ENCODE measurements around the gene NET1. TPM values are rescaled to one million over a fixed set of nuclear protein-coding genes. Genes with fewer than 3 reads are reported as not detected.
"Not testable (repeated sequence)": the region's sequence is repeated elsewhere in the genome, so short reads cannot be mapped to it uniquely, and the experiment has no call there.

The NET1 gene
- total and polyA plus RNA-seq, 11 donors: 5.6 to 29.5 (median 14.7) TPM

DNA sequence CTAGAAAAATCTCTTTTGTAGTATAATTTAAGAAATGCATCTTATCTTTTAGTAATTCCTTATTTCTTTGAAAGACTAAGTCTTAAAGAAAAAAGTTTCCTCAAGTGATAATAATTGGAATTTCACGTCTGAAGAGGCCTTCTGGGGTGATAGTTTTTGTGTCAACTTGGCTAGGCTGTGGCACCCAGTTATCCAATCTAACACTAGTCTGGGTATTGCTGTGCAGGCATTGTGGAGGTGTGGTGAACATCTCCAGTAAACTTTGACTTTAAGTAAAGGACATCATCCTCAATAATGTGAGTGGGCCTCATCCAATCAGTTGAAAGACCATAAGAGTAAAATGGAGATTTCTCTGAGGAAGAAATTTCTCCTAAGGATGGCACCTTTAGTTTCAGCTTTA is 5.4 kb upstream of the NET1 start:
- no peaks in the 10 kb centered on the region for H3K36me3 ChIP-seq
- 58 to 77% (median 65%) methylated on average over 1 of the region's 1 CpG for WGBS, 4 donors
- no peak for TF ChIP-seq CTCF (IDR thresholded peaks at IDR 0.05)
- no peak for TF ChIP-seq POLR2A (IDR thresholded peaks at IDR 0.05)
- H3K9me3 ChIP-seq: peaks cover 0 to 3% (median 0%) of the 10 kb centered on the region in 12 donors
- no peak for DNase-seq
- intact Hi-C loops (cut with DNase I): no loop called here
- H3K4me1 ChIP-seq: peaks cover 0 to 6% (median 0%) of the 10 kb centered on the region in 12 donors
- ATAC-seq: no peak
- no peak overlapping the region for H3K27ac ChIP-seq
- peaks cover 0 to 8% (median 0%) of the 10 kb centered on the region in 9 donors for H3K27me3 ChIP-seq
- no peak overlapping the region for H3K4me3 ChIP-seq

DNA sequence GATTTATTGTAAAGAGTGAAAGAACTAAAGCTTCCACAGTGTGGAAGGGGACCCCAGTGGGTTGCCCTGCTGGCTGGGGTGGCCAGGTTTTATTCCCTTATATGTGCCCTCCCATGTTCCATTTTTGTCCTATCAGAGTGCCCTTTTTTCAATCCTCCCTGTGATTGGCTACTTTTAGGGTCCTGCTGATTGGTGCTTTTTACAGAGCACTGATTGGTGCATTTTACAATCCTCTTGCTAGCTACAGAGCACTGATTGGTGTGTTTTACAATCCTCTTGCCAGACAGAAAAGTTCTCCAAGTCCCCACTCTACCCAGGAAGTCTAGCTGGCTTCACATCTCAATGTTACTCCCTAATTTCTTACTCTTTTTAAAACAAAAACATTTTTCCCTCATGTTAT is 1.6 kb upstream of the NET1 start:
- peaks cover 0 to 14% (median 0%) of the 10 kb centered on the region in 12 donors for H3K4me1 ChIP-seq
- H3K36me3 ChIP-seq, ATAC-seq, H3K9me3 ChIP-seq, H3K27ac ChIP-seq, DNase-seq, H3K27me3 ChIP-seq, H3K4me3 ChIP-seq: not testable (repeated sequence)
- intact Hi-C loops (cut with DNase I): loop anchor here in 1 of 10 donors (10.0 kb wide), 1 partner anchor 586 kb away; the partner anchor contains the start of gene AKR1E2

DNA sequence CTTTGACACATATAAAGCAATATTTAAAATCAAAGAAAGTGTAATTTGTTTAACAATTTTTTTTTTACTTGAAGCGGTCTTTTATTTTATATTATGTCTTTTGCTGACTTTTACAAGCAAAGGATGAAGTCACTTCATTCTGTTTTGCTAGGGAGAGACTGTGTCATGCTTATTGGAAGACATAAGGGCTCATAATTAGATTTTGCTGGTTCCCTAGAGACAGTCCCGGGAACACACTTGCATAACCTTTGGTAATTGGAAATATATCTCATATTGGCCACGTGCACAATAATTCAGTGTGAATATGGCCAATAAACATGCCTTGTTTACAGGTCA is 448 bp upstream of the NET1 start:
- peak overlapping the region in 11 of 12 donors; percentile 51 to 92 (median 78) for H3K4me3 ChIP-seq
- DNase-seq (no peak), ATAC-seq (peak in 2 of 4 donors; percentile 1 to 2)
- peaks cover 0 to 8% (median 0%) of the 10 kb centered on the region in 9 donors for H3K27me3 ChIP-seq
- peak overlapping the region in 2 of 12 donors; percentile 70 to 84 for H3K27ac ChIP-seq
- TF ChIP-seq POLR2A (IDR thresholded peaks at IDR 0.05) (no peak), CTCF (IDR thresholded peaks at IDR 0.05) (no peak)
- H3K9me3 ChIP-seq: peaks cover 0 to 3% (median 0%) of the 10 kb centered on the region in 12 donors
- intact Hi-C loops (cut with DNase I): loop anchor here in 1 of 10 donors (10.0 kb wide), 1 partner anchor 587 kb away; the partner anchor contains the start of gene AKR1E2
- H3K4me1 ChIP-seq: peaks cover 0 to 14% (median 0%) of the 10 kb centered on the region in 12 donors
- 30 to 45% (median 38%) methylated on average over 3 of the region's 3 CpGs for WGBS, 4 donors
- H3K36me3 ChIP-seq: no peaks in the 10 kb centered on the region

DNA sequence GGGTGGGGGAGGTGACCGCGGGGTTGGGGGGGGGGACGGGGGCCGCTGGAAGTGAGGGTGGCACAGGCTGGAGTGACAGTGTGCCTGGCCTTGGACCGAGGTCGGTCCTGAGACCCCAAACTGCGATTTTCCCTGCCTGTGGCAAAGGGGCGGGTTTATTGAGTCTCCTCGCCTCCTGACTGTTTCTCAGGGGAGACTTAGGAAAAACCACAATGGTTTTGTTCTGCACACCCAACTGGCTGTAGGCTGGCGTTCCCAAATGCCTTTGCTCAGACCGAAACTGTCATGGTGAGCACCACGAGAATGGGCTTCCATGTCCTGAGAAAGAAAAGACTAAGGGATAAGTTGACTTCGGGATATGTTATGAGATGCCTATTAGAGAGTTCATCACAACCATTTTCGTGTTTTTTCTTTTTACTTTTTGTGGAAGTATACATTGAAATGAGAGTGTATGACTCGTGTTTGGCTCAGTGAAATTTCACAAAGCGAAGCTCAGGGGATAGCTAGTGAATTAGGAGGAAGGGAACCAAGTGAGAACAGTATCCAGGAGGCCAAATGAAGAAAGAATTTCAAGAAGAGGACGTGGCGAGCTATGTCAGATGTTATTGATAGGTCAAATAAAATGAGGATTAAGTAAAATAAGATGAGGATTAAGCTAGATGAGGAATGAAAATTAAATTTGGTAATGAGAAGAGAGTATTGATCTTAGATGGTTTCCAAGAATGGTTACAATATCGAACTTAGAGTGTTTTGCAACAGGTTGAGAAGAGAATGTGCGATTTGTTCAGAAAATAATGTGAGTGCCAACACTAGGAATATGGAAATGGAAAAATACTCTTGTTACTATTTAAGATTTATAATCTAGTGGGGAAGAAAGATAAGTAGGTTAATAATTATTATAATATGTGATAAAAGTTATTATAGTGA is 918 bp downstream of the NET1 start:
- peaks cover 0 to 14% (median 0%) of the 10 kb centered on the region in 12 donors for H3K4me1 ChIP-seq
- intact Hi-C loops (cut with DNase I): loop anchor here in 1 of 10 donors (10.0 kb wide), 1 partner anchor 588 kb away; the partner anchor contains the start of gene AKR1E2
- H3K27me3 ChIP-seq: peaks cover 0 to 8% (median 0%) of the 10 kb centered on the region in 9 donors
- H3K9me3 ChIP-seq: peaks cover 0 to 10% (median under 1%) of the 10 kb centered on the region in 12 donors
- TF ChIP-seq CTCF (IDR thresholded peaks at IDR 0.05) (no peak), POLR2A (IDR thresholded peaks at IDR 0.05) (no peak)
- H3K4me3 ChIP-seq: peak overlapping the region; percentile 40 to 92 (median 78)
- H3K27ac ChIP-seq: peak overlapping the region in 9 of 12 donors; percentile 7 to 84 (median 46)
- WGBS, 4 donors: 20 to 27% (median 22%) methylated on average over 17 to 20 of the region's 20 CpGs
- peak in 3 of 4 donors; percentile 3 to 21 (median 5) for ATAC-seq
- DNase-seq: no peak
- no peaks in the 10 kb centered on the region for H3K36me3 ChIP-seq

Data from heart left ventricle (tissue), 16 donors.